HG02885 (cell line): ENCODE measurements around the gene SHC1.
A peak's percentile ranks its signal among the peaks of the same experiment; 100 is the strongest.

Experiments used
- ATAC-seq: cut with Tn5 transposase; IDR thresholded peaks from one replicate; pipeline ENCODE4 v1.9.1; 2021; ENCODE audit warnings: mild to moderate bottlenecking; ENCODE audit not compliant: unreplicated experiment, poor library complexity

SHC1 gene

GRCh38 chr1:155009221-155009711 lies 38.7 kb upstream of the SHC1 start:
- no peak for ATAC-seq

DNA sequence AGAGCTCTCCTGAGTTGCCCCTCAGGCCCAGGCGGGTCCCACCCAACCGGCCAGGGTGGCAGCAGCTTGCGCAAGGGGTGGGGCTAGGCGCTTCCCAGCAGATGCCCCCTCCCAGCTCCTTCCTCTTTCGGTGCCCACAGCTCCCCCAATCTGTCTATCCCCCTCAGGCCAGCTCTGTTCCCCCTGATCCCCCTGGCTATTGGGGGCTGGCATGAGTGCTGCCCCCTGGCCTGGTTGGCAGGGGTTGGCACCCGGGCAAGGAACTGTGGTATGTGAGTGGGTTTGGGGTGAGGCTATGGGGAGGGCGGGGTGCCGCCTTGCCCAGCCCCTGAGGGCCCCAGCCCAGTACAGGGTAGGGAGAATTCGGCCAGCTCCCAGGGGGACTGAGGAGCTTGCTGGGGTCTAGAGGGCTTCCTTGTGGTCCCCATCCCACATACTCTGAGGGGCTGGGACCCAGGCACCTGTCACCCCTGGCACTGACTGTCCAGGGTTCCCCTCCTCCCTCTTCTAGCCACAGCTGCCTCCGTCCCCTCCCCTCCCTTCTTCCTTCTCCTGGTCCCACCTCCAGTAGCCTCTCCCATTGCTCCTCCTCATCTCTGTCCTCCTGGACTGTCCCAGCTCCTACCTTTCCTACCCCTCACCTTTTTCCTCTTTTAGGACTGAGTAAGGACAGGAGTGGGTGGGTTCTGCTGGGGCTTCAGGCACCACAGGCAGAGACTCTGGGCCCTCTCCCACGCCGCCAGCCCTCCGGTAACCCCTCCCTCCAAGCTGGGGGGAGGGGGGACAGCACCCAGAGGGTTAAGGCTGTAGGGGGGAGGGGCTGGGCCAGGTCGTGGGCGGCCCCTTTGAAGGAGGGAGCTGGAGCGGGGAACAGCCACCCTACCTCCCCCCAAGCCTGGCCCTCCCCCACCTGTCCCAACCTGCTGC lies 37.7 kb upstream of the SHC1 start:
- ATAC-seq: no peak

DNA sequence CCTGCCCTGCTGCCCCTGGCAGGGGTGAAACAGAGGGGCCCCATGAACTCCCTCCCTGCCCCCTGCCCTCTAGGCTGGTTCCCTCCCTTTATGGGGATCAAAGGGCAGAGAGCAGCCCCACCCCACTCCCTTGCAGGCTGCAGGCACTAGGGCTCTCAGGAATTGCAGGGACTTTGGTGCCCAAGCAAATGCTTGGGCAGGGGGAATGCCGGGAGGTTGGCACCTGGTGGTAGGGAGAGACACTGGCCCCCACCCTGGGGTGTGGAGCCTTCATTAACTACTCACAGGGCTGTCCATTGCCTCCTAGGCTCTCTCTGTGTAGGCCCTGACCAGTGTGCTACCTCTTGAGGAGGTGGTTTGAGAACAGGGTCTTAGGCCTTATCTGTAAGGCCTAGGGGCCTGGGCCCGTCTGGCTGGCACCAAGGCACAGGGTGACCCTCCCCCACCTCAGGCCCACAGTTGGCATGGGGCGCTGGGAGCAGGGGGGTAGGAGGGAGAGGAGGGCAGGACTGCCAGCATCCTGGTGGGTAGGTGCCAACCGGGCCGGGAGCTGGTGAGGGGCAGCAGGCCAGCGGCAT lies 36.8 kb upstream of the SHC1 start:
- ATAC-seq: no peak

DNA sequence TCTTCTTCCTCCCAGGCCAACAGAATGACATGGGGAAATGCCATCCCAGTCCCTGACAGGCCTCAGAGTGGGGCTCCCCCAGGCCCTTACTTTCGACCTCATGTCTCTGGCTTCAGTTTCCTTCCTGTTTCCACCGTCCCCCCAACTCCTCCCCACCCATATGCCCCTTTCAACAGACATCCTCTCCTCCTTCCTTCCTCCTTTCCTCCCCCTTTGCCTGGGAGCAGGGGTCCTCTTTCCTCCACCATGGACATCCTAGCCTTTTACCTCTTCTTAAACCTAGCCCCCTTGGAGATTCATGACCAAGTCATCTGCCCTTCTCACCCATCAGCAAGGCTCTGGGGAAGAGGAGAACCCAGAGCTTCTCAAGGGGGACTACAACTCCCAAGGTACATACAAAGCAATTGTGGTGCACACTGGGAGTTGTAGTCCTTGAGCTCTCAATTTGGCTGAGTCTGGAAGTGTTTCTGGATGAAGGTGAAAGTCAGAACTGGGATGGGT lies 36.1 kb upstream of the SHC1 start:
- ATAC-seq: no peak

DNA sequence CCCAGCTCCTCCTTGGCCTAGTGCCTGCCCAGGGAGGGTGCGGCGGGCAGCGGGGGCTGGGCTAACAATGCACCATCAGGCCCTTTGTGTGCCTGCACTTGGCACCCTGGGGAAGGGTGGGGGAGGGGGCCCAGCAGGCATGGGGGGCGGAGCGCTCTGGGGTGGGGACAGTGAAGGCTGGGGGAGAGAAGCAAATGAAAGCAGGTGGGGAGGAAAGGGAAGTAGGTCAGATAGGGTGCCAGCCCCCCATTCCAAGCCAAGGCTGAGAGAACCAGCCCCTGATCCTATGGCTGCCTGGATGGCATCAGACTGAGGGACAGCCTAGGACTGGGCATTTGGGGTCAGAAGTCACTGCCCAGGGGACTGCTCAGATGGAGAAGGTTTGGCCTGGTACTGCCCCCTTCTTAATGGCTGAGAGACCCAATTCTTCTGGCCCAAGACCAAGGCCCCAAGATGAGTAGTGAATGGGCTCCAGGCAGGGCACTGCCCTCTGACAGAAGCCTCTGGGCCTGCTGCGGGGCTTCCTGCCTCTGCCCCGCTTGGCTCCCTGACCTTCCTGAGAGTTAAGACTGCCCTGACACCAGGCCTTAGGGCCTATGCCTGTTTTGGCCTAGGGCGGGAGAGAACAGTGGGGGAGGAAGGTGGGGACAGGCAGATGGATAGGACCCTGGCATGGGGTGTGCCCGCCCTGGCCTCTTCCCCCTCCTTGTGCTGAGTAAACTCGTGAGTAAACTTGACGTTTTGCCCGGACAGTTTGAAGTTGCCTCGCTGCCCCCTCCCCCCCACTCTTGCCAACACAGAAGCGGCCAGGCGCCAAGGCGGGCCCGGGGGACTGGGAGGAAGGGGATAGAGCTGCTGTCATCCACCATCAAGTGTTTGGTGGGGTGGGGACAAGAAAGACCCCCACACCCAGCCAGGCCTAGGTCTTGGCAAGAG lies 34.8 kb upstream of the SHC1 start:
- no peak for ATAC-seq

- no peak for ATAC-seq
Observed at GRCh38 chr1:155004352-155005075, 34.0 kb upstream of the SHC1 start.

GRCh38 chr1:155003766-155004351 lies 33.3 kb upstream of the SHC1 start:
- ATAC-seq: no peak

DNA sequence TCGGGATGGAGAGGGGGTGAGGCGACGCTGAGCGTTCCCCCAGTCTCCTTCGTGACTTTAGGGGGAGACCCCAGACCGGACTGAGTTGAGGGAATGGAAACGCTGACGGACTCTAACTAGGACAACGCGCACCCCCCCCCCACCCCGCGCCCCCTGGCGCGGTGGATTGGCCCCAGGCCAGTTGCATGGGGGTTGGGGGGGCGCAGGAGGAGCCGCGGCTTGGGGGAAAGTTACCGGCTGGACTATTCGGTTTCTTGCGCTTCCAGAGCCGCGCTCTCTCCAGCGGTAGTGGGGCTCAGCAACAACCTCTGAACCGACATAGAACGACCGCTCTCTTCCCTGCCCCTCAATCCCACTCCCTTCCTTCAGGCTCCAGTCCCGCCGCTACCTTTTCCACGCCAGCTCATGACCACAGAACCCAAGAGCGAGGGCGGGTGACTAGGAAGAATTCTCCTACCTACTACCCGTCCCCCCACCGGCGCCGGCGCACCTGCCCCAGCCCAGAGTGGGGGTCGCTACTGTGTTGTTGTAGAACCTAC lies 32.7 kb upstream of the SHC1 start:
- no peak for ATAC-seq

- peak; percentile 4 for ATAC-seq
Observed at GRCh38 chr1:155002464-155003226, 32.1 kb upstream of the SHC1 start, which contains the start of gene ZBTB7B. Gene ZBTB7B (plus strand): TSS chr1:155002802. CDS start chr1:155014661, 11,859 bp downstream.

- peak; percentile 70 for ATAC-seq
Observed at GRCh38 chr1:155001675-155002463, 31.3 kb upstream of the SHC1 start.

DNA sequence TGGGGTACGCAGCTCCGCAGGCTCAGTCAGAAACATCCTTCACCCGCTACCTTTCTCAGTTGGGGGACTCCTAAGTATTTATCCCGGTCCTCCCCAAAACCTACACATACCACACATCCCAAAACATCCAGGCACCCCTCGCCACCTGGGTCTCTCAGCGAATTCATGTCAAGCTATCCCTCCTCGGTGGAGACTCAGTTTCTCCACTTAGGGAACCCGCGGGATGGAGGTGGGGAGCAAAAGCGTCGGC lies 30.8 kb upstream of the SHC1 start:
- no peak for ATAC-seq

- ATAC-seq: peak; percentile 53
Observed at GRCh38 chr1:155000726-155001424, 30.3 kb upstream of the SHC1 start.

DNA sequence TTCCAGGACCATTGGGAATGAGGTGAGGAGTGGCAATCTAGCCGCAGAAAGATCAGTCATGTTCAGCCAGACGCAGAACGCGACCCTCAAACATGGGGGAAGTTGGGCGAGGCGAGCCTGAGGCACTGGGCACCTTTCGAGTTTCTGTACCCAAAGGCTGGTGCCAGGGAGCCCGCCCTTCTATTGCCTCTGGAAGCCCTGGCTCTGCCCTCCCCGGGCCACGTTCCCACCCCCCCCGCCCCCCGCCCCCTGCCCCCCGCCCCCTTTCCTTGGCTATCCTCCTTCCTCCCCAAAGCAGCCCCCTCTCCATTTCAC lies 29.8 kb upstream of the SHC1 start:
- no peak for ATAC-seq

- no peak for ATAC-seq
Observed at GRCh38 chr1:154999571-155000410, 29.2 kb upstream of the SHC1 start.

- ATAC-seq: no peak
Observed at GRCh38 chr1:154998818-154999570, 28.4 kb upstream of the SHC1 start.
